Erythroblast (primary cell): ENCODE measurements around the gene CFAP107.

Experiments
- DNase-seq, 2 experiments: peaks; one replicate each; lab custom pipeline; 2025; lab: John Stamatoyannopoulos, UW
- GATA1 ChIP-seq: IDR thresholded peaks from 2 replicates; pipeline ENCODE4 v1.6.1; 2011; ENCODE audit warnings: low read depth, mild to moderate bottlenecking, control low read depth, low read length, moderate library complexity
- POLR2A ChIP-seq: IDR thresholded peaks from 2 replicates; pipeline ENCODE4 v1.6.1; 2011; ENCODE audit warnings: mild to moderate bottlenecking, low read length

Gene CFAP107

GRCh38 chr1:12756768-12757413 is 10.9 kb downstream of the CFAP107 start:
- TF ChIP-seq POLR2A (no peak), GATA1 (no peak)

GRCh38 chr1:12757836-12758235 is 11.8 kb downstream of the CFAP107 start:
- TF ChIP-seq POLR2A (no peak), GATA1 (no peak)
- DNase-seq: no peak

More at GRCh38 chr1:12756768-12757413, 10.9 kb downstream of the CFAP107 start:
- no peak for DNase-seq

GRCh38 chr1:12760256-12760795 is 14.3 kb downstream of the CFAP107 start:
- DNase-seq: no peak
- TF ChIP-seq GATA1 (no peak), POLR2A (no peak)

- TF ChIP-seq GATA1: no peak
- TF ChIP-seq POLR2A: no peak
- DNase-seq: no peak
Measured at GRCh38 chr1:12761781-12762180, 15.8 kb downstream of the CFAP107 start.

- DNase-seq: no peak
- TF ChIP-seq GATA1: no peak
- no peak for TF ChIP-seq POLR2A
Measured at GRCh38 chr1:12762766-12763165, 16.8 kb downstream of the CFAP107 start.

- no peak for DNase-seq
- TF ChIP-seq POLR2A (no peak), GATA1 (no peak)
Measured at GRCh38 chr1:12763479-12763878, 17.5 kb downstream of the CFAP107 start.

- DNase-seq: no peak
- TF ChIP-seq POLR2A (no peak), GATA1 (no peak)
Measured at GRCh38 chr1:12764016-12764415, 18.0 kb downstream of the CFAP107 start.

- DNase-seq: no peak
- TF ChIP-seq GATA1 (no peak), POLR2A (no peak)
Measured at GRCh38 chr1:12769031-12769430, 23.0 kb downstream of the CFAP107 start.

GRCh38 chr1:12769976-12770505 is 24.0 kb downstream of the CFAP107 start:
- TF ChIP-seq GATA1: no peak
- no peak for TF ChIP-seq POLR2A
- DNase-seq: no peak

GRCh38 chr1:12770620-12771019 is 24.6 kb downstream of the CFAP107 start:
- TF ChIP-seq GATA1 (no peak), POLR2A (no peak)

GRCh38 chr1:12771186-12771585 is 25.2 kb downstream of the CFAP107 start:
- DNase-seq: no peak
- TF ChIP-seq POLR2A: no peak
- TF ChIP-seq GATA1: no peak

More at GRCh38 chr1:12770620-12771019, 24.6 kb downstream of the CFAP107 start:
- no peak for DNase-seq

- DNase-seq: no peak
- no peak for TF ChIP-seq POLR2A
- no peak for TF ChIP-seq GATA1
Measured at GRCh38 chr1:12772520-12772919, 26.5 kb downstream of the CFAP107 start.

- TF ChIP-seq POLR2A: no peak
- no peak for TF ChIP-seq GATA1
Measured at GRCh38 chr1:12773438-12773837, 27.4 kb downstream of the CFAP107 start, which contains the start of gene PRAMEF12. Gene PRAMEF12, plus strand, starts transcription at chr1:12773738. Its CDS starts 1,130 bp downstream, at chr1:12774868.

GRCh38 chr1:12774801-12775345 is 28.9 kb downstream of the CFAP107 start:
- no peak for TF ChIP-seq GATA1
- TF ChIP-seq POLR2A: no peak
- DNase-seq: no peak

More at GRCh38 chr1:12773438-12773837, 27.4 kb downstream of the CFAP107 start, which contains the start of gene PRAMEF12:
- DNase-seq: no peak
